HCT116 (cell line): Measurements from ENCODE around the gene NR1H4. TPM values are rescaled to one million over a fixed set of nuclear protein-coding genes. Genes with fewer than 3 reads are reported as not detected.

Experiments
- ATAC-seq: fragments of 200-7000 bp; cut with Tn5 transposase; 2 replicates; pipeline ENCODE4 v1.9.1; 2020; ENCODE audit warnings: mild to moderate bottlenecking, moderate library complexity
- BruUV-seq: library from RNA; stranded (reverse); fragments of 400-500 nt; replicated peaks from 2 replicates; lab custom pipeline; 2021; lab: Mats Ljungman, UMichigan
- CTCF ChIA-PET: fragments of 300-600 bp; sonication (Branson Sonifier 250); formaldehyde crosslinking; loops from one replicate; lab custom pipeline; 2021; ENCODE audit warnings: antibody characterized with exemption; lab: Charles Lee
- POLR2A ChIA-PET: fragments of 300-600, 350-600 bp; sonication (Branson Sonifier 250); formaldehyde crosslinking; loops from one replicate; lab custom pipeline; 2021; ENCODE audit warnings: antibody characterized with exemption; lab: Charles Lee
- RAD21 ChIA-PET, 2 experiments: fragments of 300-600 bp; sonication (Branson Sonifier 250); formaldehyde crosslinking; loops; one replicate each; lab custom pipeline; 2023; ENCODE audit warnings: low total read pairs in 2 of 2; ENCODE audit not compliant: uncharacterized antibody in 2 of 2, unreplicated experiment in 2 of 2, low non-redundant PET in 1 of 2; lab: Charles Lee
- DNase-seq: peaks from one replicate; pipeline ENCODE4 v3.0.0-alpha.2; 2010; ENCODE audit warnings: low read depth, low spot score
- H2AFZ ChIP-seq: fragments of 200-600 bp; shearing (Covaris generic), sonication (generic); 2 replicates; pipeline ENCODE4 v1.6.1; 2017; ENCODE audit warnings: low read depth, mixed run types, mixed read lengths, antibody characterized with exemption, low read length; ENCODE audit not compliant: poor library complexity, severe bottlenecking
- H3K27ac ChIP-seq: 2 replicates; pipeline ENCODE4 v1.5.1; 2012; ENCODE audit warnings: low read depth, low read length
- H3K27me3 ChIP-seq: fragments of 200-600 bp; sonication (generic); 2 replicates; pipeline ENCODE4 v1.6.1; 2016; ENCODE audit warnings: mixed run types, low read length, mixed read lengths; ENCODE audit not compliant: insufficient read depth
- H3K36me3 ChIP-seq, 2 experiments: fragments of 200-500 bp in 1 of 2; fragments of 200-600 bp in 1 of 2; sonication (Bioruptor generic) in 1 of 2; sonication (generic) in 1 of 2; 2 replicates each; pipeline versions ENCODE4 v1.5.1 to v1.6.1; 2014 to 2016; ENCODE audit warnings: low read length in 2 of 2, inconsistent platforms in 1 of 2, mixed read lengths in 1 of 2, mixed run types in 1 of 2; ENCODE audit not compliant: insufficient read depth in 2 of 2, control insufficient read depth in 1 of 2
- H3K4me1 ChIP-seq, 2 experiments: fragments of 200-600 bp in 1 of 2; sonication (generic) in 1 of 2; 2 replicates each; pipeline versions ENCODE4 v1.5.1 to v1.6.1; 2012 to 2017; ENCODE audit warnings: low read length in 2 of 2, inconsistent platforms in 1 of 2, mild to moderate bottlenecking in 1 of 2, mixed read lengths in 1 of 2, mixed run types in 1 of 2, moderate library complexity in 1 of 2; ENCODE audit not compliant: insufficient read depth in 2 of 2, control insufficient read depth in 1 of 2
- H3K4me2 ChIP-seq: fragments of 200-600 bp; sonication (generic); 2 replicates; pipeline ENCODE4 v1.6.1; 2017; ENCODE audit warnings: mixed run types, low read length, mixed read lengths
- H3K4me3 ChIP-seq, 2 experiments: fragments of 200-600 bp in 1 of 2; sonication (generic) in 1 of 2; replicated peaks in 1 of 2; 2 replicates each; pipeline ENCODE4 v1.5.1; 2011 to 2016; ENCODE audit warnings: low read length in 2 of 2, control low read depth in 1 of 2, low read depth in 1 of 2, mild to moderate bottlenecking in 1 of 2, mixed read lengths in 1 of 2, mixed run types in 1 of 2
- H3K79me2 ChIP-seq: fragments of 200-600 bp; sonication (generic); 2 replicates; pipeline ENCODE4 v1.6.1; 2017; ENCODE audit warnings: mild to moderate bottlenecking, mixed run types, low read length, moderate library complexity, mixed read lengths; ENCODE audit not compliant: insufficient read depth
- H3K9ac ChIP-seq: fragments of 200-600 bp; sonication (generic); 2 replicates; pipeline ENCODE4 v1.6.1; 2016; ENCODE audit warnings: low read length, mixed read lengths
- H3K9me2 ChIP-seq: fragments of 200-600 bp; sonication (generic), shearing (Covaris generic); 2 replicates; pipeline ENCODE4 v1.6.1; 2017; ENCODE audit warnings: mixed run types, mild to moderate bottlenecking, moderate library complexity; ENCODE audit not compliant: insufficient read depth
- H3K9me3 ChIP-seq, 2 experiments: fragments of 200-500 bp in 1 of 2; fragments of 200-600 bp in 1 of 2; sonication (Bioruptor generic) in 1 of 2; sonication (generic) in 1 of 2; 2 replicates each; pipeline ENCODE4 v1.6.1; 2014 to 2017; ENCODE audit warnings: low read length in 2 of 2, mixed read lengths in 2 of 2, inconsistent platforms in 1 of 2, low read depth in 1 of 2, mild to moderate bottlenecking in 1 of 2, mixed run types in 1 of 2, moderate library complexity in 1 of 2; ENCODE audit not compliant: control insufficient read depth in 1 of 2, insufficient read depth in 1 of 2
- H4K20me1 ChIP-seq: fragments of 200-600 bp; sonication (generic), shearing (Covaris generic); 2 replicates; pipeline ENCODE4 v1.6.1; 2017; ENCODE audit warnings: mixed run types, mild to moderate bottlenecking, moderate library complexity; ENCODE audit not compliant: insufficient read depth
- CTCF ChIP-seq, 3 experiments: fragments of 200-600 bp in 1 of 3; sonication (generic) in 1 of 3; IDR thresholded peaks in 2 of 3; conservative IDR thresholded peaks in 1 of 3; 2 replicates each; pipeline ENCODE4 v1.5.1; 2012 to 2017; ENCODE audit warnings: low read depth in 2 of 3, low read length in 2 of 3, antibody characterized with exemption in 1 of 3, borderline replicate concordance in 1 of 3, control low read depth in 1 of 3, mild to moderate bottlenecking in 1 of 3, mixed read lengths in 1 of 3, mixed run types in 1 of 3, moderate library complexity in 1 of 3; ENCODE audit not compliant: insufficient read depth in 1 of 3
- EGR1 ChIP-seq: IDR thresholded peaks from 2 replicates; pipeline ENCODE4 v1.6.1; 2012; ENCODE audit warnings: low read depth
- POLR2A ChIP-seq: IDR thresholded peaks from 2 replicates; pipeline ENCODE4 v1.7.0; 2011; ENCODE audit warnings: borderline replicate concordance; ENCODE audit not compliant: insufficient read depth, insufficient read length; ENCODE audit errors: extremely low read depth
- POLR2AphosphoS5 ChIP-seq: IDR thresholded peaks from 2 replicates; pipeline ENCODE4 v1.6.1; 2011; ENCODE audit warnings: mild to moderate bottlenecking, low read depth, low read length, moderate library complexity
- SRF ChIP-seq: IDR thresholded peaks from 2 replicates; pipeline ENCODE4 v1.6.1; 2012; ENCODE audit warnings: low read depth
- YY1 ChIP-seq: IDR thresholded peaks from 2 replicates; pipeline ENCODE4 v1.6.1; 2011; ENCODE audit warnings: low read length, low read depth, moderate library complexity, mild to moderate bottlenecking; ENCODE audit not compliant: insufficient replicate concordance; ENCODE audit errors: extremely low read depth
- ZBTB33 ChIP-seq: IDR thresholded peaks from 2 replicates; pipeline ENCODE4 v1.6.1; 2011; ENCODE audit warnings: mild to moderate bottlenecking, low read length, moderate library complexity; ENCODE audit not compliant: insufficient replicate concordance; ENCODE audit errors: extremely low read depth
- ZNF274 ChIP-seq: fragments of 200-500 bp; sonication (Bioruptor generic); IDR thresholded peaks from 2 replicates; pipeline ENCODE4 v1.6.1; 2014; ENCODE audit warnings: mild to moderate bottlenecking, low read depth, low read length, inconsistent platforms
- intact Hi-C: fragments of 100-400 bp; cut with micrococcal nuclease; formaldehyde crosslinking; loops from 2 replicates; pipeline ENCODE4 v1.10.0; 2022
- total RNA-seq: library from RNA; stranded (reverse); gene quantifications from one replicate; pipeline ENCODE4 v1.2.1, GENCODE V29; 2021; ENCODE audit not compliant: unreplicated experiment

NR1H4 gene
- total RNA-seq, 1 experiment from 2014 or later, result not detected

GRCh38 chr12:100593490-100593889, 119.8 kb downstream of the NR1H4 start:
- no peak overlapping the region for H3K4me2 ChIP-seq
- ChIA-PET RAD21 (no interaction called here), POLR2A (no interaction called here)

More at GRCh38 chr12:100593490-100593889, 119.8 kb downstream of the NR1H4 start:
- Histone ChIP-seq H3K9me3 (no peaks in the 10 kb centered on the region), H4K20me1 (no peaks in the 10 kb centered on the region), H3K36me3 (no peaks in the 10 kb centered on the region), H2AFZ (no peak overlapping the region), H3K4me1 (no peaks in the 10 kb centered on the region), H3K4me3 (no peak overlapping the region), H3K27me3 (no peaks in the 10 kb centered on the region), H3K9ac (no peak overlapping the region), H3K79me2 (peaks cover 23% of the 10 kb centered on the region; the same call in 1 of the 2 replicates), H3K27ac (no peak overlapping the region), H3K9me2 (no peaks in the 10 kb centered on the region)
- DNase-seq (no peak), ATAC-seq (no peak)
- no TSS peak for BruUV-seq
- CTCF ChIA-PET, result no interaction called here
- intact Hi-C loops, result no loop called here
- TF ChIP-seq POLR2AphosphoS5, result no peak
- TF ChIP-seq ZBTB33, result no peak
- no peak for TF ChIP-seq EGR1
- TF ChIP-seq ZNF274, result no peak
- TF ChIP-seq YY1, result no peak
- no peak for TF ChIP-seq POLR2A
- no peak for TF ChIP-seq CTCF (IDR thresholded peaks at IDR 0.05 in 2 of 3, conservative IDR thresholded peaks at IDR 0.05 in 1 of 3; ENCODE audit: borderline replicate concordance in 1 of 3, insufficient read depth in 1 of 3, low read depth in 2 of 3, low read length in 2 of 3)
- TF ChIP-seq SRF, result no peak
